Ishikawa (cell line): ENCODE measurements around the gene ABAT.

Source experiments
- CEBPB ChIP-seq: IDR thresholded peaks from 2 replicates; pipeline ENCODE4 v1.6.1; 2012
- CREB1 ChIP-seq: IDR thresholded peaks from 2 replicates; pipeline ENCODE4 v1.6.1; 2012; ENCODE audit warnings: low read depth
- EGR1 ChIP-seq: IDR thresholded peaks from 2 replicates; pipeline ENCODE4 v1.6.1; 2012
- EP300 ChIP-seq: IDR thresholded peaks from 2 replicates; pipeline ENCODE4 v1.6.1; 2012; ENCODE audit warnings: borderline replicate concordance
- FOXM1 ChIP-seq: IDR thresholded peaks from 2 replicates; pipeline ENCODE4 v1.6.1; 2012; ENCODE audit warnings: low read depth, borderline replicate concordance
- NFIC ChIP-seq: IDR thresholded peaks from 2 replicates; pipeline ENCODE4 v1.6.1; 2012
- RAD21 ChIP-seq: IDR thresholded peaks from 2 replicates; pipeline ENCODE4 v1.6.1; 2012; ENCODE audit warnings: low read depth
- TAF1 ChIP-seq: IDR thresholded peaks from 2 replicates; pipeline ENCODE4 v1.6.1; 2012; ENCODE audit warnings: low read depth, mild to moderate bottlenecking
- TCF12 ChIP-seq: IDR thresholded peaks from 2 replicates; pipeline ENCODE4 v1.6.1; 2012; ENCODE audit warnings: low read depth
- TEAD4 ChIP-seq: IDR thresholded peaks from 2 replicates; pipeline ENCODE4 v1.6.1; 2012
- YY1 ChIP-seq: IDR thresholded peaks from 2 replicates; pipeline ENCODE4 v1.6.1; 2012; ENCODE audit warnings: low read depth
- ZBTB7A ChIP-seq: IDR thresholded peaks from 2 replicates; pipeline ENCODE4 v1.6.1; 2012; ENCODE audit warnings: low read depth
- TF ChIP-seq, protein P1 (sequence below): IDR thresholded peaks from 2 replicates; pipeline ENCODE4 v1.6.1; 2012
- TF ChIP-seq, protein P2 (sequence below): IDR thresholded peaks from 2 replicates; pipeline ENCODE4 v1.6.1; 2012
- TF ChIP-seq, protein P3 (sequence below): IDR thresholded peaks from 2 replicates; pipeline ENCODE4 v1.6.1; 2012; ENCODE audit warnings: low read depth, mild to moderate bottlenecking

Gene ABAT

DNA sequence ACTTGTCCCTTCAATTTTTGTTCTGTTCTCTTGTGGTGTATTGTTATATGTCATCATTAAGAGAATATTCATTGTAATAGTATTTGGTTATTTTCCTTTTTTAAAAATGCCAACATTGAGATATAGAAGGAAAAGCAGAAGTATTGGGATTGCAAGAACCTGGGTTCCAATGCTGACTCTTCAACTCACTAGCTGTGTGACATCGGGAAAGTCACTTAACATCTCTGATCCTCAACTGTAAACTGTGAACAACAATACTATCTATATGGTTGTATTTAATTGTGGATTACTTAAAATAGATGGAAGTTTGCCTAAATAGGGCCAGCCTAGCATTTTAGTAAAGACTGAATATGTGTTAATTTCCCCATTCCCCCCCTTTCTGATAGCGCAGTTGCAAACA lies 67.2 kb downstream of the ABAT start:
- TF ChIP-seq RAD21: no peak
- no peak for TF ChIP-seq TAF1
- TF ChIP-seq, protein P1, sequence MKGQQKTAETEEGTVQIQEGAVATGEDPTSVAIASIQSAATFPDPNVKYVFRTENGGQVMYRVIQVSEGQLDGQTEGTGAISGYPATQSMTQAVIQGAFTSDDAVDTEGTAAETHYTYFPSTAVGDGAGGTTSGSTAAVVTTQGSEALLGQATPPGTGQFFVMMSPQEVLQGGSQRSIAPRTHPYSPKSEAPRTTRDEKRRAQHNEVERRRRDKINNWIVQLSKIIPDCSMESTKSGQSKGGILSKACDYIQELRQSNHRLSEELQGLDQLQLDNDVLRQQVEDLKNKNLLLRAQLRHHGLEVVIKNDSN: no peak
- TF ChIP-seq ZBTB7A: no peak
- no peak for TF ChIP-seq EP300
- TF ChIP-seq CEBPB: no peak
- TF ChIP-seq, protein P2, sequence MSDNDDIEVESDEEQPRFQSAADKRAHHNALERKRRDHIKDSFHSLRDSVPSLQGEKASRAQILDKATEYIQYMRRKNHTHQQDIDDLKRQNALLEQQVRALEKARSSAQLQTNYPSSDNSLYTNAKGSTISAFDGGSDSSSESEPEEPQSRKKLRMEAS: no peak

DNA sequence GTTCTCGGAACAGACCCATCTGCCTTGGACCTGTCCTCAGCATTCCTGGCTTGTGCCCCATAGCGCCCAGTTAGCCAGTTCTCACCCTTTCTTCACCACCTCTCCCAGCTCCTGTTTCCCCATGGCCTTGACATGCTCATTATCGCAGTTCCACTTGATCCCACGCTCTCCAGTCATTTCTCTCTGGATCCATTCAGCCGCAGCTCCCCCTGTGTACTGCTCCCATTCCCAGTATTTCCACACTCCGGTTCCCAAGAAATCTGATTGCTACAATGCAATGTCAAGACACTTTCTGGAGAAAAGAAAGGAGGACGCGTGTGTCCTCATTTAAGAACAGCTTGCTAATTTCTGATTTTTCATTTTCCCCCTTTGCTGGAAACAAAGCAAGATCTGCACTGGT lies 67.7 kb downstream of the ABAT start:
- TF ChIP-seq, protein P1: no peak
- TF ChIP-seq, protein P2: no peak
- TF ChIP-seq NFIC (no peak), CEBPB (no peak), CREB1 (no peak), EP300 (no peak), FOXM1 (no peak), ZBTB7A (no peak), YY1 (no peak), TEAD4 (no peak), TCF12 (no peak), EGR1 (no peak)
- TF ChIP-seq, protein P3, sequence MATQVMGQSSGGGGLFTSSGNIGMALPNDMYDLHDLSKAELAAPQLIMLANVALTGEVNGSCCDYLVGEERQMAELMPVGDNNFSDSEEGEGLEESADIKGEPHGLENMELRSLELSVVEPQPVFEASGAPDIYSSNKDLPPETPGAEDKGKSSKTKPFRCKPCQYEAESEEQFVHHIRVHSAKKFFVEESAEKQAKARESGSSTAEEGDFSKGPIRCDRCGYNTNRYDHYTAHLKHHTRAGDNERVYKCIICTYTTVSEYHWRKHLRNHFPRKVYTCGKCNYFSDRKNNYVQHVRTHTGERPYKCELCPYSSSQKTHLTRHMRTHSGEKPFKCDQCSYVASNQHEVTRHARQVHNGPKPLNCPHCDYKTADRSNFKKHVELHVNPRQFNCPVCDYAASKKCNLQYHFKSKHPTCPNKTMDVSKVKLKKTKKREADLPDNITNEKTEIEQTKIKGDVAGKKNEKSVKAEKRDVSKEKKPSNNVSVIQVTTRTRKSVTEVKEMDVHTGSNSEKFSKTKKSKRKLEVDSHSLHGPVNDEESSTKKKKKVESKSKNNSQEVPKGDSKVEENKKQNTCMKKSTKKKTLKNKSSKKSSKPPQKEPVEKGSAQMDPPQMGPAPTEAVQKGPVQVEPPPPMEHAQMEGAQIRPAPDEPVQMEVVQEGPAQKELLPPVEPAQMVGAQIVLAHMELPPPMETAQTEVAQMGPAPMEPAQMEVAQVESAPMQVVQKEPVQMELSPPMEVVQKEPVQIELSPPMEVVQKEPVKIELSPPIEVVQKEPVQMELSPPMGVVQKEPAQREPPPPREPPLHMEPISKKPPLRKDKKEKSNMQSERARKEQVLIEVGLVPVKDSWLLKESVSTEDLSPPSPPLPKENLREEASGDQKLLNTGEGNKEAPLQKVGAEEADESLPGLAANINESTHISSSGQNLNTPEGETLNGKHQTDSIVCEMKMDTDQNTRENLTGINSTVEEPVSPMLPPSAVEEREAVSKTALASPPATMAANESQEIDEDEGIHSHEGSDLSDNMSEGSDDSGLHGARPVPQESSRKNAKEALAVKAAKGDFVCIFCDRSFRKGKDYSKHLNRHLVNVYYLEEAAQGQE: no peak

DNA sequence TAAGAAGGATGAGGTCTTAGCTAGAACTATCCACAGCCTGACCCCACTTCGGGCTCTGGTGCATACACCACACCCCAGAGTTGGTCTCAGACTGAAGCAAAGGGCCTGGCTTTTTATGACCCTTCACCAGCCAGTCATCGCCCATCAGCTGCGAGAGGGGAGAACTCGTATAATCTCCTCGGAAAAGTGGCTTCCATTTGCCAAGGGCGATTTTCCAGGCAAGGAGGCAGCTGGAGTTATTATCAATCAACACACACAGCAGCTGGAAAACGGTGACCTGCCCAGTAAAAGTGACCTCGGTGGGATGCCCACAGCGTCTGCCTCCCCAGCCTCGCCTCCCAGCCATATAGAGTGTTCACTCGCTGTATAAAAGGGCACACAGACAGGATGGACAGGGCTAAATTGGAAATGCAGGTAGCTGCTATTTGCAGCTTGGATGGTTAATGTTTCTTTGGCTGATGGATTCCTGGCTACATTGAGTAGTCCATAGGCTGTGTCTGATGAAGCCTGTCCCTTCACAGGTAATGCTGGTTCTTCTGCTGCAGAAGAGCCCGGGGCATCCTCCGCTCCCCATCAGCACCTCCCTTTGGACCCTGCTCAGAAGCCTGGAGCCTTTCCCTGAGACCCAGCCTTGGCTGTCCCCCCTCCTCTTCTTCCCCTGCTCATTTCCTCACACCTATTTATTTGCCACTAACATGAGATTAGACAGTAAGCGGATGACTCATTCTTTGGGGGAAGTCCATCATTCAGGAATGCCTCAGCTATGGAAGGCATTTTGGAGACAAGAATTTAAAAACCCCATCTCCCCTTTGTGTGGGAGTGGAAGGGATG lies 77.3 kb downstream of the ABAT start:
- no peak for TF ChIP-seq YY1
- TF ChIP-seq EP300: no peak
- TF ChIP-seq TCF12: no peak
- no peak for TF ChIP-seq TEAD4
- TF ChIP-seq, protein P3: no peak
- TF ChIP-seq ZBTB7A: no peak
- TF ChIP-seq, protein P2: no peak

DNA sequence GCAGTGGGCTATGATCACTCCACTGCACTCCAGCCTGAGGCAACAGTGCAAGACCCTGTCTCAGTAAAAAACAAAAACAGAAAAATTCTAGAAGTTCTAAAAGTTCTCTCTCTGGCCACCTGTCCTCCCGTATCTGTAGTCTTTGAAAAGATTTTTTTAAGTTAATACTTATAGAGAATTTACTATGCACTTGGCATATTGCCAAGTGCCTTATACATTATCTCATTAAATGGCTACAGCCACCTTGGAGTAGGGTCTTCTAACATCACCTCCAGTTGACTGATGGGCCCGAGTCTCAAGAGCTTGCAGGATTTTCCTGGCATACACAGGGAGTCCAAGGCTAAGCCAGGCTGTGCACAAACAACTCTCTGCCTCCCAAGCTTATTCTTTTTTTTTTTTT lies 78.3 kb downstream of the ABAT start:
- TF ChIP-seq NFIC (peak; percentile 36; the same call in 1 of the 2 replicates), TCF12 (no peak)

DNA sequence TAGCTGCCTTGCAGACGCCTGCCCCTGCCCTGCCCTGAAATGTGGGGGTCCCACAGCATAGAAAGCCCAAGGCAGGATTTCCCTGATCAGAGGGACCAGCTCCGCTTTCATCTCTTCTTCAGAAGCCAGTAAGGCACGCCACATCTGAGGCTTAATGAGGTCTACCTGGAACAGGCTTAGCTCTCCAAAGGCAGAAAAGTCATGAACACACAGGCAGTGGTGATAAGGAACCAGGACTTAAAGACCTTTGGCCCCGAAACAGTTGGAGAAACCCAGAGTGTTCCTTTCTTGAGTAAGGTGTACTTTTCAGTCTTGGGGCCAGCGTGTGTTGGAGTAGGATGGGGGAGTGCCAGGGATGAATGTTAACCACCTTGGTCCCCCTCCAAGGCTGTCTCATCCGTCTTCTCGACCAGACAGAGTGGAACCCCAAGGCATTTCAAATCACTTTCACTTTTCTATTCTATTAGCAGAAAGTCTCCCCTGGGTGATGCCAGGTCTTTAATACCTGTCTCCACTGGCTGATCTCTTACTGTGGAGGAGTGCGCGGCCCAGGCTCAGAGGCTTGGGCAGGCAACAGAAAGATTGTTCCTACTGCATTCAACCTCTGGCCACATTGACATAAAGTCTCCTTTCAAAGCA lies 79.1 kb downstream of the ABAT start:
- TF ChIP-seq FOXM1: no peak
- TF ChIP-seq NFIC: no peak
- TF ChIP-seq TAF1: no peak
- TF ChIP-seq YY1: no peak

DNA sequence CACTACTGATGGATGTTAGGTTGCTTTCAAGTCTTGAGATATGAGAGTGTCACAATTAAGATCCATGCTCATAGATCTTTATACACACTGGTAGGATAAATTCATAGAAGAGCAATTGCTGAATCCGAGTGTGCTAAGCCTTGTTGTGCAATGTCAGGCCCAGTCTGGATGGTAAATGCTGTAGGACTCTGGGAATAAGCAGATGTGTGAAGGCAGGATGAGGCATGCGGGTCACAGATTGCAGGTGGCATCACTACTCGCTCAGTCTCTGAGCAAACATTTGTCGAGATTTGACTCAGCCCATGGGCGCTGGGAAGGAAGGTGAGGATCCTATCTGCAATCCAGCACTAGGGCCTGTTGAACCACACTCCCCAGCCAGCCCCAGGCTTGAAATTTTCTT lies 82.3 kb downstream of the ABAT start:
- no peak for TF ChIP-seq EGR1
- TF ChIP-seq NFIC: no peak
- no peak for TF ChIP-seq TCF12
- no peak for TF ChIP-seq FOXM1
- TF ChIP-seq, protein P3: no peak
- no peak for TF ChIP-seq ZBTB7A
- no peak for TF ChIP-seq CEBPB
- no peak for TF ChIP-seq TAF1
- TF ChIP-seq, protein P2: no peak
- TF ChIP-seq TEAD4: no peak
- no peak for TF ChIP-seq RAD21
- TF ChIP-seq CREB1: no peak
- no peak for TF ChIP-seq YY1
- TF ChIP-seq EP300: no peak
- TF ChIP-seq, protein P1: no peak
